GM12874 (cell line): ENCODE data around the gene ZNF25.
A peak's percentile ranks its signal among the peaks of the same experiment; 100 is the strongest.

ENCODE experiments used
- CTCF ChIP-seq: IDR thresholded peaks from 2 replicates; pipeline ENCODE4 v1.5.1; 2011; ENCODE audit warnings: low read depth, mild to moderate bottlenecking, control low read depth, low read length, moderate library complexity; ENCODE audit not compliant: insufficient read depth

ZNF25 gene

GRCh38 chr10:37976091-37976879 is at the start of gene ZNF25:
ZNF25 (minus strand) TSS chr10:37976647; CDS start chr10:37971722, 4,925 bp downstream.
- peak; percentile 90 for TF ChIP-seq CTCF

- TF ChIP-seq CTCF: no peak
These were observed 48.8 kb upstream of the ZNF25 start for GRCh38 chr10:38025283-38025682.

- TF ChIP-seq CTCF: no peak
These were observed 39.9 kb upstream of the ZNF25 start for GRCh38 chr10:38016354-38016753.

GRCh38 chr10:38010119-38010903 is 33.9 kb upstream of the ZNF25 start, which contains the start of gene ZNF33A:
ZNF33A (plus strand) TSS chr10:38010675; CDS start chr10:38012342, 1,667 bp downstream.
- TF ChIP-seq CTCF: no peak

GRCh38 chr10:38007991-38008390 is 31.5 kb upstream of the ZNF25 start:
- no peak for TF ChIP-seq CTCF

GRCh38 chr10:38007551-38007950 is 31.1 kb upstream of the ZNF25 start:
- no peak for TF ChIP-seq CTCF

- TF ChIP-seq CTCF: no peak
These were observed 27.1 kb upstream of the ZNF25 start for GRCh38 chr10:38003588-38003987.
